K562 (cell line): ENCODE results near the gene FGFR1OP2.
A peak's percentile ranks its signal among the peaks of the same experiment; 100 is the strongest.

Experiments used
- ARID2 ChIP-seq: fragments of 450-650 bp; IDR thresholded peaks from 2 replicates; pipeline ENCODE4 v1.6.1; 2017; ENCODE audit warnings: antibody characterized with exemption, mild to moderate bottlenecking
- CBX1 ChIP-seq: sonication (generic); IDR thresholded peaks from 2 replicates; pipeline ENCODE4 v1.6.1; 2016; ENCODE audit warnings: antibody characterized with exemption, low read depth, mild to moderate bottlenecking
- MED1 ChIP-seq: sonication (generic); formaldehyde crosslinking; IDR thresholded peaks from 2 replicates; pipeline ENCODE4 v1.8.1; 2023; ENCODE audit warnings: missing genetic modification reagents, borderline replicate concordance
- MEF2A ChIP-seq: IDR thresholded peaks from 2 replicates; pipeline ENCODE4 v1.6.1; 2011; ENCODE audit warnings: low read depth, mild to moderate bottlenecking, low read length, moderate library complexity; ENCODE audit not compliant: control insufficient read depth
- PCBP1 ChIP-seq: fragments of 200-400 bp; formaldehyde crosslinking; IDR thresholded peaks from 2 replicates; pipeline ENCODE4 v1.6.1; 2018; ENCODE audit warnings: mild to moderate bottlenecking, low read depth, low read length; ENCODE audit not compliant: poor library complexity, severe bottlenecking
- ZNF146 ChIP-seq: IDR thresholded peaks from one replicate; pipeline ENCODE4 v1.6.1; 2018; ENCODE audit warnings: missing compliant biosample characterization; ENCODE audit not compliant: unreplicated experiment
- ZNF24 ChIP-seq: fragments of 450-650 bp; IDR thresholded peaks from 2 replicates; pipeline ENCODE4 v1.6.1; 2016
- TF ChIP-seq, protein P1 (sequence below), 3 experiments: IDR thresholded peaks in 2 of 3; conservative IDR thresholded peaks in 1 of 3; 2 replicates each; pipeline ENCODE4 v1.5.1; 2011 to 2012; ENCODE audit warnings: low read length in 3 of 3, mild to moderate bottlenecking in 3 of 3, control low read depth in 2 of 3, improper control_type of control experiment in 1 of 3, inconsistent platforms in 1 of 3, low read depth in 1 of 3, mixed read lengths in 1 of 3, moderate library complexity in 1 of 3; ENCODE audit not compliant: insufficient read depth in 2 of 3

DNA sequence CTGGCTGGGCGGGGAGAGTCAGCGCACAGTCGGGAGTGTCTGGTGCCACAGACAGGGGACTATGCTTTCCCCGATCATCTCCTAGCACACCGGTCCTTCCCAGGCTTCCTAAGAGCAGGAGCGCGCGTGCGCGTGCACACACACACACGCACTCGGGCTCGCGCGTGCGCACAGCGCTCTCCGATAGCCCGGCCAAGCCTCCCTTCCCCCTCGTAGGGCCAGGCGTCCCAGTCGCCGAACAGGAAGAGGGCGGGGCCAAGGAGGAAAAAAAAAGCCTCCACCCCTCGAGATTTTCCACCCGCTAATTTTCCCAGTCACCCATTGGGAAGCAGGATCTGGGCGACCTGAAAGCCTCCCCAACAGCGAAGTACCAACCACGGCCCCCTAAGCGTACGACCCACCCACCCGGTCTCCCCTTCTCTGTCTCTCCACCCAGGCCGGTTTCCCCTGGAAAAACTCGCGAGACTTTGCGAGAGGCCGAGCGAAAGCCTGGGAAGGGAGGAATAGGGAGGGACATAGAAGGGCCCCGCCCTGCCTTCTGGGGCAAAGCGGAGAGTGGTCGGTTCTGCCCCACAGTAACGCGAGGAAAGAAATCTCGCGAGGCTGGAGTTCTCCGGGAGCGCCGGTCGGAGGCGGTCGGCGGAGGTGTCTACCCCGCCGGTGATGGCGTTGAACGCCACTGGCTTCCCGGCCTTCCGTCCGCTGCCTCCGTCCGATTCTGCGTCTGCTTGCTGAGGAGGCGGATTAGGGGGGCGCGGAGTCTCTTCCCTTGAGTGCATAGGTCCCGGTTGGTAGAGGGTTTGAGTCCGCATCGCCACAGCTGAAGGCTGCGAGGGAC lies at the start of gene FGFR1OP2, which contains the start of gene INTS13:
- TF ChIP-seq MED1 (CRISPR knock-in tag) (no peak), ZNF146 (CRISPR knock-in tag) (no peak), ARID2 (no peak), ZNF24 (no peak), CBX1 (peak; percentile 68), MEF2A (no peak), PCBP1 (no peak)
- TF ChIP-seq, protein P1, sequence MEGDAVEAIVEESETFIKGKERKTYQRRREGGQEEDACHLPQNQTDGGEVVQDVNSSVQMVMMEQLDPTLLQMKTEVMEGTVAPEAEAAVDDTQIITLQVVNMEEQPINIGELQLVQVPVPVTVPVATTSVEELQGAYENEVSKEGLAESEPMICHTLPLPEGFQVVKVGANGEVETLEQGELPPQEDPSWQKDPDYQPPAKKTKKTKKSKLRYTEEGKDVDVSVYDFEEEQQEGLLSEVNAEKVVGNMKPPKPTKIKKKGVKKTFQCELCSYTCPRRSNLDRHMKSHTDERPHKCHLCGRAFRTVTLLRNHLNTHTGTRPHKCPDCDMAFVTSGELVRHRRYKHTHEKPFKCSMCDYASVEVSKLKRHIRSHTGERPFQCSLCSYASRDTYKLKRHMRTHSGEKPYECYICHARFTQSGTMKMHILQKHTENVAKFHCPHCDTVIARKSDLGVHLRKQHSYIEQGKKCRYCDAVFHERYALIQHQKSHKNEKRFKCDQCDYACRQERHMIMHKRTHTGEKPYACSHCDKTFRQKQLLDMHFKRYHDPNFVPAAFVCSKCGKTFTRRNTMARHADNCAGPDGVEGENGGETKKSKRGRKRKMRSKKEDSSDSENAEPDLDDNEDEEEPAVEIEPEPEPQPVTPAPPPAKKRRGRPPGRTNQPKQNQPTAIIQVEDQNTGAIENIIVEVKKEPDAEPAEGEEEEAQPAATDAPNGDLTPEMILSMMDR (IDR thresholded peaks at IDR 0.05 in 2 of 3, conservative IDR thresholded peaks at IDR 0.05 in 1 of 3; ENCODE audit: insufficient read depth in 2 of 3, low read depth in 1 of 3, low read length in 3 of 3): peak in 1 of 3 experiments; percentile 25; a peak in 2 of 6 replicates
